OCI-LY3 (cell line): Measurements from ENCODE around the gene PLAC9.

ENCODE experiments used
- H2AFZ ChIP-seq: fragments of 200-600, 300-600 bp; shearing (Covaris generic); 2 replicates; pipeline ENCODE4 v1.6.0; 2014; ENCODE audit warnings: antibody characterized with exemption, low read depth, low read length
- H3K27ac ChIP-seq: fragments of 200-600, 300-600 bp; sonication (generic); 2 replicates; pipeline ENCODE4 v1.5.1; 2014; ENCODE audit warnings: mild to moderate bottlenecking, low read length, moderate library complexity, mixed read lengths
- H3K27me3 ChIP-seq: fragments of 200-600, 300-600 bp; sonication (generic); 2 replicates; pipeline ENCODE4 v1.6.1; 2014; ENCODE audit warnings: low read depth, low read length, mixed read lengths
- H3K36me3 ChIP-seq: fragments of 200-600, 300-600 bp; sonication (generic); replicated peaks from 2 replicates; pipeline ENCODE3; 2014; ENCODE audit warnings: low read depth, low read length, mixed read lengths
- H3K4me1 ChIP-seq: fragments of 300-600, 200-600 bp; sonication (generic); 2 replicates; pipeline ENCODE4 v1.6.1; 2014; ENCODE audit warnings: low read length, mixed read lengths
- H3K4me2 ChIP-seq: fragments of 200-600, 300-600 bp; sonication (generic); 2 replicates; pipeline ENCODE4 v1.6.1; 2014; ENCODE audit warnings: low read length, mixed read lengths
- H3K4me3 ChIP-seq: fragments of 300-600, 200-600 bp; sonication (generic); 2 replicates; pipeline ENCODE4 v1.5.1; 2014; ENCODE audit warnings: antibody characterized with exemption, mild to moderate bottlenecking, low read length, moderate library complexity
- H3K79me2 ChIP-seq: fragments of 300-600, 200-600 bp; shearing (Covaris generic); 2 replicates; pipeline ENCODE4 v1.6.1; 2014; ENCODE audit warnings: mild to moderate bottlenecking, low read length, mixed read lengths
- H3K9ac ChIP-seq: fragments of 300-600, 200-600 bp; shearing (Covaris generic); 2 replicates; pipeline ENCODE4 v1.6.0; 2014; ENCODE audit warnings: mild to moderate bottlenecking, low read length, moderate library complexity
- H3K9me3 ChIP-seq: fragments of 200-600, 300-600 bp; shearing (Covaris generic); 2 replicates; pipeline ENCODE4 v1.6.1; 2014; ENCODE audit warnings: low read length, mixed read lengths; ENCODE audit not compliant: insufficient read depth
- H4K20me1 ChIP-seq: fragments of 200-600, 300-600 bp; sonication (generic); 2 replicates; pipeline ENCODE4 v1.6.1; 2016; ENCODE audit warnings: low read length, mixed read lengths; ENCODE audit not compliant: insufficient read depth
- EZH2phosphoT487 ChIP-seq: fragments of 200-600 bp; shearing (Covaris generic); IDR thresholded peaks from 2 replicates; pipeline ENCODE4 v1.6.1; 2018; ENCODE audit warnings: antibody characterized with exemption, mixed run types, low read depth
- TF ChIP-seq, protein P1 (sequence below): fragments of 200-600, 300-600 bp; sonication (generic); IDR thresholded peaks from 2 replicates; pipeline ENCODE4 v1.5.1; 2014; ENCODE audit warnings: antibody characterized with exemption, low read length, low read depth

Gene PLAC9

DNA sequence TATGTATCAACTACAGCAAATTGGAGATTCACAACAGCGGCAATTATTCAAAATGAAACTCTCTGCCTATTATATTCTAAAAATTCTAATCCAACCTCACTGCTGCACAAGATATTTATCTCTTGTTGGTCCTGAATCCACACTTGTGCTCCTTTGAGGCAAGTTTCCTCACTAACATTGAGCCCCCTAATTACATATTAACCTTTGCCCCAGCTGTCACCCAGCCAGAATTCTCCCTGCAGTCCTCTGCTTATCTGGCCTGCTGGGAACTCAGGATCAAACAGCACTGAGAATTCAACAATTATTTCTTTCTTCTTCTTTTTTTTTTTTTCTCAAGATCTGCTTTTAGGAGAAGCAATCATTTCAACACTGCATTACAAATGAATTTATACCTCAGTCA lies 21.5 kb upstream of the PLAC9 start:
- Histone ChIP-seq H3K36me3 (no peaks in the 10 kb centered on the region), H3K9ac (no peak overlapping the region), H3K4me1 (no peaks in the 10 kb centered on the region), H3K27ac (no peak overlapping the region), H3K79me2 (no peaks in the 10 kb centered on the region), H3K9me3 (0 out of 2 replicates have a peak, but pooled peaks cover 8% of the 10 kb centered on the region), H2AFZ (no peak overlapping the region), H3K27me3 (no peaks in the 10 kb centered on the region), H3K4me2 (no peak overlapping the region), H3K4me3 (no peak overlapping the region), H4K20me1 (no peaks in the 10 kb centered on the region)
- no peak for TF ChIP-seq EZH2phosphoT487
- TF ChIP-seq, protein P1, sequence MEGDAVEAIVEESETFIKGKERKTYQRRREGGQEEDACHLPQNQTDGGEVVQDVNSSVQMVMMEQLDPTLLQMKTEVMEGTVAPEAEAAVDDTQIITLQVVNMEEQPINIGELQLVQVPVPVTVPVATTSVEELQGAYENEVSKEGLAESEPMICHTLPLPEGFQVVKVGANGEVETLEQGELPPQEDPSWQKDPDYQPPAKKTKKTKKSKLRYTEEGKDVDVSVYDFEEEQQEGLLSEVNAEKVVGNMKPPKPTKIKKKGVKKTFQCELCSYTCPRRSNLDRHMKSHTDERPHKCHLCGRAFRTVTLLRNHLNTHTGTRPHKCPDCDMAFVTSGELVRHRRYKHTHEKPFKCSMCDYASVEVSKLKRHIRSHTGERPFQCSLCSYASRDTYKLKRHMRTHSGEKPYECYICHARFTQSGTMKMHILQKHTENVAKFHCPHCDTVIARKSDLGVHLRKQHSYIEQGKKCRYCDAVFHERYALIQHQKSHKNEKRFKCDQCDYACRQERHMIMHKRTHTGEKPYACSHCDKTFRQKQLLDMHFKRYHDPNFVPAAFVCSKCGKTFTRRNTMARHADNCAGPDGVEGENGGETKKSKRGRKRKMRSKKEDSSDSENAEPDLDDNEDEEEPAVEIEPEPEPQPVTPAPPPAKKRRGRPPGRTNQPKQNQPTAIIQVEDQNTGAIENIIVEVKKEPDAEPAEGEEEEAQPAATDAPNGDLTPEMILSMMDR, result no peak

DNA sequence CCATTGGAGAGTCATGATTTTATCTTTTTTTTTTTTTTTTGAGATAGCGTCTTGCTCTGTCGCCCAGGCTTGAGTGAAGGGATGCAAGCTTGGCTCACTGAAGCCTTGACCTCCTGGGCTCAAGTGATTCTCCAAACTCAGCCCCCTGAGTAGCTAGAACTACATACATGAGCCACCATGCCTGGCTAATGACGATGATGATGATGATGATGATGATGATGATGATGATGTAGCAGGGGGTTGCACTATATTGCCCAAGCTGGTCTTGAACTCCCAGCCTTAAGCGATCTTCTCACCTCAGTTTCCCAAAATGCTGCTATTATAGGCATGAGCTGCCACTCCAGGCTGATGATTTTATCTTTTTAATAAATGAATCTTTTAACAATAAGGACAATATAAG lies 13.9 kb upstream of the PLAC9 start:
- no peak overlapping the region for H3K27ac ChIP-seq
- TF ChIP-seq EZH2phosphoT487, result no peak
- TF ChIP-seq, protein P1, result no peak

DNA sequence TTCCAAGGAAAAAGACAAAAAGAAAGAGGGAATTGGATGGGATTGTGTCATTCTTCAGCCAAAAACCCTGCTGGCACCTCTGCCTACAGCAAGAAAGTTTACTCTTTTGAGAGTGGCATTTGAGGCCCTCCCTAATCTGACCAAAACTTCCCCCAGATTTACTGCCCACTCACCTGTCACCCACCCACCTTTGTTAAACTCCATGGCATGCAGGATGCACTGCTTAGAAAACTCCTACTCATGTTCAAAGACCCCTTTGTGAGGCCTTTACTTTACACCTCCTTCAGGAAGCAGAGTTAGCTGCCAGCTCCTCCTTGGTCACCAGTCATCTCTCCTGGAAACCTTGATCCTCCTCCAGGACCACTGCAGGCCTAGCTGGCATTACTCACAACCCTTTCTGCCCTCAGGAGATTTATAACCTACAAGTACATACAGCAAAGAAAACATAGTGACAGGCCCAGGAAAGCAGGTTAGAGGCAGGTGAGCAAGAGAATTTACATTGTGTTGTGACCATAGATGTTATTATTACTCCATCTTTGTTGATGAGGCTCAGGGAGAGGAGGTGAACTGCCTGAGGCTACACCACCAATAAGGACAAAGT lies 10.3 kb upstream of the PLAC9 start:
- Histone ChIP-seq H3K4me1 (no peaks in the 10 kb centered on the region), H3K9ac (no peak overlapping the region), H3K4me3 (no peak overlapping the region), H3K36me3 (no peaks in the 10 kb centered on the region), H3K27ac (no peak overlapping the region), H4K20me1 (no peaks in the 10 kb centered on the region), H2AFZ (no peak overlapping the region), H3K27me3 (no peaks in the 10 kb centered on the region), H3K79me2 (no peaks in the 10 kb centered on the region), H3K9me3 (no peaks in the 10 kb centered on the region), H3K4me2 (no peak overlapping the region)
- TF ChIP-seq, protein P1, result no peak
- TF ChIP-seq EZH2phosphoT487, result no peak

More for the DNA sequence above, 13.9 kb upstream of the PLAC9 start:
- Histone ChIP-seq H2AFZ (no peak overlapping the region), H3K9ac (no peak overlapping the region), H3K4me3 (no peak overlapping the region), H3K36me3 (no peaks in the 10 kb centered on the region), H4K20me1 (no peaks in the 10 kb centered on the region), H3K27me3 (no peaks in the 10 kb centered on the region), H3K4me1 (no peaks in the 10 kb centered on the region), H3K4me2 (no peak overlapping the region), H3K79me2 (no peaks in the 10 kb centered on the region), H3K9me3 (no peaks in the 10 kb centered on the region)

DNA sequence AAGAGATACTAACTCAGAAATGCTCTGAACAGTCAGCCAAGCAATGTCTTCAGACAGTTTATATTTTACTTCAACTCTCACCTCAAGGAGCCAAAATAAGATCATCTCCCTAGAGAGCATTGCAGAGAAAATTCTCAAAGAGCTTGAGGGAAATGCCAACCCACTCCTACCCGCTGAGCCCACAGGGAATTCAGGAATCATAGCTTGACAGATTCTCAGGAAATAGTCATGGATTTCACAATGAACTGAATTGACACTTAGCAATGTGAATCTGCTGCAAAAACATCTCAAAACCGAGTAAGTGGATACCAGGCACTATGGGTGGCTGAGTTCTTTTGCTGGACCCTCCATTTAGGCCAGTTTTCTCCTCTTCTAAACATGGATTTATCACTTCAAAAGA lies 9.8 kb upstream of the PLAC9 start:
- Histone ChIP-seq H4K20me1 (no peaks in the 10 kb centered on the region), H3K9ac (no peak overlapping the region), H3K4me2 (no peak overlapping the region), H3K4me3 (no peak overlapping the region), H3K27ac (no peak overlapping the region), H3K27me3 (no peaks in the 10 kb centered on the region), H3K4me1 (no peaks in the 10 kb centered on the region), H3K9me3 (no peaks in the 10 kb centered on the region), H3K36me3 (no peaks in the 10 kb centered on the region), H2AFZ (no peak overlapping the region), H3K79me2 (no peaks in the 10 kb centered on the region)
- no peak for TF ChIP-seq EZH2phosphoT487
- TF ChIP-seq, protein P1, result no peak
